AG09309 (cell line): ENCODE results near the gene C14orf132.
"Not testable (repeated sequence)": the region's sequence is repeated elsewhere in the genome, so short reads cannot be mapped to it uniquely, and the experiment has no call there.

Source experiments
- DNase-seq: peaks from one replicate; pipeline ENCODE4 v3.0.0-alpha.2; 2010; ENCODE audit warnings: low read depth
- H3K4me3 ChIP-seq: 2 replicates; pipeline ENCODE4 v1.5.1; 2011; ENCODE audit warnings: mild to moderate bottlenecking, low read depth, low read length, moderate library complexity; ENCODE audit not compliant: control insufficient read depth
- CTCF ChIP-seq: IDR thresholded peaks from 2 replicates; pipeline ENCODE4 v1.5.1; 2011; ENCODE audit warnings: mild to moderate bottlenecking, low read depth, low read length, inconsistent platforms; ENCODE audit not compliant: insufficient read depth, control insufficient read depth; ENCODE audit errors: missing control alignments

Gene C14orf132

GRCh38 chr14:96011131-96011530 is 28.0 kb upstream of the C14orf132 start:
- TF ChIP-seq CTCF, result no peak
- no peak overlapping the region for H3K4me3 ChIP-seq
- no peak for DNase-seq

GRCh38 chr14:96011607-96012006 is 27.6 kb upstream of the C14orf132 start:
- H3K4me3 ChIP-seq, result no peak overlapping the region
- no peak for DNase-seq
- TF ChIP-seq CTCF, result no peak

GRCh38 chr14:96012757-96013156 is 26.4 kb upstream of the C14orf132 start:
- DNase-seq, H3K4me3 ChIP-seq: not testable (repeated sequence)

DNA sequence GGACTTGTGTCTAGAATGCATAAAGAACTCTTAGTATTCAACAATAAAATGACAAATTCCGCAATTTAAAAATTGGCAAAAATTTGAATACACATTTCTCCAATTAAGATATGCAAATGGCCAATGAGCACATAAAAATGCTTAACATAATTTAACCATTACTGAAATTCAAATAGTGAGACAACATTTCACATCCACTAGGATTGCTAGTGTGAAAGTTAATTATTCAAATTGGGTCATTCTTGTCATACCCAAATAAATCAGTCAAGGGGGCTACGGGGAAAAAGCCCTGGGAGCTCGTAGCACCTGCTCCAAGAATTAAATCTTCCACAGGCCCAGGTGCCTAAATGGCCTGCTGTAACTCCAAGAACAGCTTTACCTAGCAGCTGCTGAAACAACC is 25.0 kb upstream of the C14orf132 start:
- no peak for TF ChIP-seq CTCF
- H3K4me3 ChIP-seq, result no peak overlapping the region
- no peak for DNase-seq

DNA sequence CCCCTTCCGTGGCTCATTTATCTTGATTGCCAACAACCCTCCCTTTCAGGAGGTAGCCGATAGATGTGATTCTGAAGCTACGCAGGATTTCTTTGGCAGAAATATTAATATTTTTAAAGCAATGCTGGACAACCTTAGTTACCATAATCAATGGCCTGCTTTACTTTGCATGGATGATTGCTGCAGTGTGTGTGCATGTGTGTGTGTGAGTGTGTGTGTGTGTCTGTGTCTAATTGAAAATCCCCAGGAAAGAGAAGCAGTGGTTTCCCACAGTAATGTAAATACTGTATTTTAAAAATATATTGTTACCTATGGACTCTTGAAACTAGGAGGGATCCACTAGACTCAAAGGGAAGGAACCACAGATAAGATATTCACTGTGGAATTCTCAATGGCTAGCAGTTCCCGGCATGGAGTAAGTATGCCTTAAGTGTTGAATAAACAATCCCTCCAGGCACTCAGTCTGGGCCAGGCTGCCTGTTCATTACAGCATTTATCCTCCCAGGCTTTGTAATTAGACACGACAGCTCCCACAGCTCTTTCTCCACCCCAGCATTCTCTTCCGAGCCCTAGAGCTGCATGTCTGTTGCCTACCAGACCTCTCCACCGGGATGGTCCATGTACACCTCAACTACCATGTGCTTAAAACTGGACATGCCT is 22.5 kb upstream of the C14orf132 start:
- H3K4me3 ChIP-seq, result no peak overlapping the region
- DNase-seq, result no peak
- TF ChIP-seq CTCF, result no peak

DNA sequence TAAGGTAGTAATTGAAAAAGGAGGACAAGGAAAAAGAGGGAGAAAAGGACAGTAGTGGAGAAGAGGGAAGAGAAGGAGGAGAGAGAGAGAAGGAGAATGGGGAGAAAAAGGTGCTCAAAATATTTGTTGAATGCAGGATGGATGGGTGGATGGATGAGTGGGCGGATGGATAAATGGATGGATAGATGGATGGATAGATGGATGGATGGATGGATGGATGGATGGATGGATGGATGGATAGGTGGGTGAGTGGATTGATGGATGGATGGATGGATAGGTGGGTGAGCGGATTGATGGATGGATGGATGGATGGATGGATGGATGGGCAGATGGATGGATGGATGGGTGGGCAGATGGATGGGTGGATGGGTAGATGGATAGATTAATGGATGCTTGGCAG is 21.3 kb upstream of the C14orf132 start:
- DNase-seq, result no peak
- no peak overlapping the region for H3K4me3 ChIP-seq
- no peak for TF ChIP-seq CTCF

GRCh38 chr14:96027431-96028355 is 11.5 kb upstream of the C14orf132 start:
- no peak for TF ChIP-seq CTCF
- no peak for DNase-seq
- H3K4me3 ChIP-seq, result no peak overlapping the region
